GM21576 (cell line): ENCODE data around the gene CBLC.

Experiments
- ATAC-seq: cut with Tn5 transposase; IDR thresholded peaks from one replicate; pipeline ENCODE4 v1.9.1; 2021; ENCODE audit warnings: mild to moderate bottlenecking, moderate library complexity; ENCODE audit not compliant: unreplicated experiment

CBLC gene

GRCh38 chr19:44794610-44795009 is 16.9 kb downstream of the CBLC start:
- no peak for ATAC-seq

- no peak for ATAC-seq
Observed at GRCh38 chr19:44795398-44795987, 17.8 kb downstream of the CBLC start.

- no peak for ATAC-seq
Observed at GRCh38 chr19:44796701-44797115, 19.0 kb downstream of the CBLC start.

GRCh38 chr19:44799627-44800346 is 22.1 kb downstream of the CBLC start:
- ATAC-seq = no peak

DNA sequence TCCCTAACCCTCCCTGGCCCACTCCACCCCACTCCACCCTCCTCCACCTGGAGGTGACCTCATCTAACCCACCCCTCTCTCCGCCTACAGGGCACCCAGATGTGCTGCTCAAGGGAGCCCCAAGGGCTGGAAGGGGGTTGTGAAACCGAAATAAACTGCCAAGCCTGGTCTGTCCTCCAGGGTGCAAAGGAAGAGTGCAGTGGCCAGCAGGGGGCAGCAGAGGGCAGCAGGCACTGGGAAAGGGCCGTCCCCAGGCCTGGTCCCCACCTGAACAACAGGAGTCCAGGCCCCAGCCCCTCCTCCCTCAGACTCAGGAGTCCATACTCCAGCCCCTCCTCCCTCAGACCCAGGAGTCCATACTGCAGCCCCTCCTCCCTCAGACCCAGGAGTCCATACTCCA is 22.8 kb downstream of the CBLC start:
- no peak for ATAC-seq

DNA sequence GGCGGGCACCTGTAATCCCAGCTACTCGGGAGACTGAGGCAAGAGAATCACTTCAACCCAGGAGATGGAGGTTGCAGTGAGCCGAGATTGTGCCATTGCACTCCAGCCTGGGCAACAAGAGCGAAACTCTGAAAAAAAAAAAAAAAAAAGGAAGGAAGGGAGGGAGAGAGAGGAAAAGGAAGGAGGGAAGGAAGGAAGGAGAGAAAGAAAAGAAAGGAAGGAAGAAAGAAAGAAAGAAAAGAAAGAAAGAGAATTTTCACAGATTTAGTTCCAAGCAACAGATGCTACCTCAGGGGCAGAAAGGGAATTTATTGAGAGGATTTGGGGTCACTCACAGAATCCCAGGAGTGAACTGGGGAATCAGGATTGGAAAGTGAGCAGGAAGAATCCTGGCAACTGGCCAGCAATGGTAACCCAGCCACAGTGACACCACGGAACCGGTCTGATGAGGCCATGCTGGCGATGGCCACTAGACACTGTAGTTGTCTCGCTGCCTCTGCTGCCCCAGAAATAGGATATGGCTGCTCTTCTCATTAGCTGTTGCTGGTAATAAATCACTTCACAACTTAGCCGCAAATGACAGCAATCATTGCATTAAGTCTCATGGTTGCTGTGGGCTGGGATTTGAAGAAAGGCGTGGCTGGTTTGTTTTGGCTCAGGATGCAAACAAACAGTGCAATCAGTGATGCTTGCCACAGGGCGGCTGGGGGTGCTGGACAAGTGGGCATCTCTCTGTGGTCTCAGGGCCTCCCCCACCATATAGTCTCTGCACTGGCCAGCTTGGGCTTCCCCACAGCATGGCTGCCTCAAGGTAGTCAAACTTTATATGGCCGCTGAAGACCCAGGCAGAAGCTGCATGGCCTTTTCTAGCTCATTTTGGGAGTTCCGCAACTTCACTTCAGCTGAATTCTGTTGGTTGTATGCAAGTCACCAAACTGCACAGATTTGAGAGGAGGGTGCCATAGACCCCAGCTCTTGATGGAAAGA is 26.0 kb downstream of the CBLC start:
- ATAC-seq = no peak

DNA sequence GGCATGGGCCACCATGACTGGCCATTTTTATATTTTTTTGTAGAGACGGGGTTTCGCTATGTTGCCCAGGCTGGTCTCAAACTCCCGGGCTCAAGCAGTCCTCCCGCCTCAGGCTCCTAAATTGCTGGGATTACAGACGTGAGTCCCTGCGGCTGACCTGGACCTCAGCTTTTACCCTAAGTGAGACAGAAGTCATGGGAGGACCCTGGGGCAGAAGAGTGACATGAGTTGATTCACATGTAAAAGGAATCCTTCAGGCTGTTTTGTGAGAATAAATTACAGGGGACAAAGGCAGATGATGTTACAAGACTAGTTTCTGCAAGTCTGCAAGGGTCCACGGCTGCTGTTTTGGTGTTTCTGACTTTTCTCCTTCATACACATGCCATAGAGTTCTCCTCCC is 28.6 kb downstream of the CBLC start:
- ATAC-seq = no peak

DNA sequence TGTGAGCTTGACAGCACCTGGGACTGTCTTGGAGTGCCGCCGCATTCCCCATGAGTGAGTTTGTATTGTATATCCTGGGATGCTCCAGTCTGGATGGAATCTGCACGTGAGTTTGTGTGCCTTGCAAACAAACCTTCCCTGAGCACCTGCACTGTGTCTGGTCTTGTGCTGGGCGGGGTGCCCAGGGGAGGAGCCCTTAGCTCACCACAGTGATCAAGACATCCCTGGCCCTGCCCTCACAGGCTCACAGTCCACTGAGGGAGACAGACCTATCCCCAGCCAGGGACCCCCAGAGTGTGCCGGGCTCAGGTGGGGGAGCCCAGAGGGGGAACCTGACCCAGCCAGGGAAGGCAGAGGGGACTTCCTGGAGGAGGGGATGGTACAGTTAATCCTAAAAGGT is 29.5 kb downstream of the CBLC start:
- ATAC-seq = no peak

DNA sequence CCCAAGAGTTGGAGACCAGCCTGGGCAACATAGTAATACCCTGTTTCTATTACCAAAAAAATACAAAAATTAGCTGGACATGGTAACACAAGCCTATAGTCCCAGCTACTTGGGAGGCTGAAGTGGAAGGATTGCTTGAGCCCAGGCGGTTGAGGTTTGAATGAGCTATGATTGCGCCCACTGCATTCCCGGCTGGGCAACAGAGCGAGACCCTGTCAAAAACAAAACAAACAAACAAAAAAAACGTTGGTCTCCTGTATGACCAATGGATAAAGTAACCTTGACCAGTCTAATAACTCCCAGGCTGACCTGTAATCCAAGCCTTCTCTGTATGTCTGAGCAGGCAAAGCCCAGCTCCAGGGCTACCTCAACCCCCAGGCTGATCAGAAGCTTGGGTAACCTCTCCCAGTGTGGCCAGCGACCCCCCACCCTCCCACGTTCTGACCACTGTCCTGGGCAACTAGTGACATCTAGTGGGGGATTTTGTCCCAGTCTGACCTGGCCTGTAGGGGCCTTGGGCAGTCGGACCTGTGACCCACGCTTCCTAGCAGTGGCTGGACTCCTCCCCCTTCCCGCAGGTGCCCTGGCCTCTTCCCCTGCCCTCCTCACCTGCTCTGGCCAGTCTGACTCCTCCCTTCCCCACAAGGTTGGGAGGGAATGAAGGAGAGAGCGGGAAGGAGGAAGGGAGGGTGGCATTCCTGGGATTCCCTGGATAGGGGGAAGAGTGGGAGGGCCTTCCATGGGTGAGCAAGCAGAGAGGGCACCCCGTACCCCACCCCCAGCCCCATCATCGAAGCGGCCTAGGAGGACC is 30.2 kb downstream of the CBLC start:
- no peak for ATAC-seq

DNA sequence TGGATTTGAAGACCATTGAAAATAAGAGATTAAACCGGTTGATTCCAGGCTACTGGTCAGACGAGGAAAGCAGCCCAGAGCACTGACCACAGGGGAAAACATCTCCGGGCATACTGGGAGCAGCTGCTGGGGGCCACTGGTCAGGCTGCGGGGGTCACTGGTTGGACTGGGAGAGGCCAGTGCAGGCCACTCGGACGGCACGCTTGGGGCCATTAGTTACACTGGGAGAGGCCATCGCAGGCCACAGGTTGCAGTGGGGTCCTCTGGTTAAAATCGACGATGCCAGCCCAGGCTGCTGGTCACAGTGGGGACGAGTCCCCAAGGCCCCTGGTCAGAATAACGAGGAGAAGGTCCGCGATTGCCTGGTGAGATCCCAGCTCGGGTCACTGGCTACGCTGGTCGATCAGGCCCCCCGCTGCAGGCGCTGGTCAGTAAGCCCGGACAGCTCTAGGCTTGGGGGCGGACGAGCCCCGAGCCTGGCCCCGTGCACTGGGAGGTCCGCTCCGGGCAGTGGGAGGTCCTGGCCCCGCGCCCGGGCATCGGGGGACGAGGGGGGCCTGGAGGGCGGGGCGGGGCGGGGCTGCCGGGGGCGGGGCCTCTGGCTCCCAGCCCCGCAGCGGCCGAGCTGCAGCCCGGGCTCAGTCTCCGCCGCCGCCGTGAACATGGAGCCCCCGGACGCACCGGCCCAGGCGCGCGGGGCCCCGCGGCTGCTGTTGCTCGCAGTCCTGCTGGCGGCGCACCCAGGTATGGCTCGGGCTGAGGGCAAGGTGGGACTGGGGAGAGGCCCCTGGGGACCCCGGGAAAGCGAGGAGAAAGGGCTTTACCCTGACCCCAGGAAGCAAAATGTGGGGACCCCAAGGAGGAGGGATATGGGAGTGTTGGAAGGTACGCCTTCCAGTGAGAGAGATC is 31.0 kb downstream of the CBLC start, which contains the start of gene BCAM:
BCAM (plus strand) TSS at position 641 of the 909 bp plus-strand sequence; CDS start at position 663, 22 bp downstream.
- ATAC-seq = no peak

DNA sequence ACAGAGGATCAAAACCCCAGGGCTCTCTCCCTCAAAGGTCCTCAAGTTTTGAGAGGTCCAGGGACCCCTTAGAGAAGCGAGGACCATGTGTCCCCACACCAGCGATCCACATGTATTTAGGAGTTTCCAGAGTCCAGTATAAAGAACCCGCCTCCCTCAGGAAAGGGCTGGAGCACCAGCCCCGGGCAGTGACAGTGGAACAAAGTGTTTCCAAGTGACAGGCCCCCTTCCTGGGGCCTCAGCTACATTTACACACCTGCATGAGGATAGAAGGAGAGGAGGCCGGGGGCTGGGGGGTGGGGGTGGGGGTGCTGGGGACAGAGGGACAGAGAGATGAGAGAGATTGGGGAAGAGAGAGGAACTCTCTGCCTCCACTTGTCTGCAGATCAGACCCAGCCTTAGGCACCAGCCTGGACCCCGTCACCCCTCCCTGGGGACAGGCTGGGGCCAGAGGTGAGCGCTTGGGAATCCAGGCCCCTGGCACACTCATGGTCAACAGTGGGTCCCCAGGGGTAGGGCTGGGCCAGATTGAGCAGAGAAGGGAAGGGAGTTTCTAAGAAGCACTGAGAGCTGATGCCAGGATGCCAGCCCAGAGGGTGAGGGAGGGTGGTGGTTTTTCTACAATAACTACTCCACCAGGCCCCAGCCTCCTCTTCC is 32.0 kb downstream of the CBLC start:
- ATAC-seq = no peak

- ATAC-seq = no peak
Observed at GRCh38 chr19:44810234-44811121, 32.8 kb downstream of the CBLC start.

DNA sequence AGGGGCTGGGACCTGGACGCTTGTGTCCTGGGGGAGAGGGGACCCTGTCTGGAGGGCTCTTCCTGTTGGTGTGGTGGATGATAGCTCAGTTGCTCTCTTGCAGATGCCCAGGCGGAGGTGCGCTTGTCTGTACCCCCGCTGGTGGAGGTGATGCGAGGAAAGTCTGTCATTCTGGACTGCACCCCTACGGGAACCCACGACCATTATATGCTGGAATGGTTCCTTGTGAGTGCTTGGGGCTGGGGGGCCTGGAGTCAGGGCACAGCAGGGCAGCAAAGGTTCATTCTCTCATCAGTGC is 33.4 kb downstream of the CBLC start:
- ATAC-seq = no peak

DNA sequence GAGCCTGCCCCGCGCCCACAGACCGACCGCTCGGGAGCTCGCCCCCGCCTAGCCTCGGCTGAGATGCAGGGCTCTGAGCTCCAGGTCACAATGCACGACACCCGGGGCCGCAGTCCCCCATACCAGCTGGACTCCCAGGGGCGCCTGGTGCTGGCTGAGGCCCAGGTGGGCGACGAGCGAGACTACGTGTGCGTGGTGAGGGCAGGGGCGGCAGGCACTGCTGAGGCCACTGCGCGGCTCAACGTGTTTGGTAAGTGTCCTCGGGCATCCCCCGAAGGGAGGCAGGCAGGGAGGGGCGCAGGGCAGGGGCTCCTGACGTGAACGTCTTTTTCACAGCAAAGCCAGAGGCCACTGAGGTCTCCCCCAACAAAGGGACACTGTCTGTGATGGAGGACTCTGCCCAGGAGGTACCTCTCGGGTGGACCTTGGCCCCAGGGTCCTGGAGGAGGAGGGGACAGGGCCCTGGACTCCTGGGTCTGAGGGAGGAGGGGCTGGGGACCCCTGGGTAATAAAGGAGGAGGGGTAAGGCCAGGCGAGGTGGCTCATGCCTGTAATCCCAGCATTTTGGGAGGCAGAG is 34.5 kb downstream of the CBLC start:
- ATAC-seq = no peak

DNA sequence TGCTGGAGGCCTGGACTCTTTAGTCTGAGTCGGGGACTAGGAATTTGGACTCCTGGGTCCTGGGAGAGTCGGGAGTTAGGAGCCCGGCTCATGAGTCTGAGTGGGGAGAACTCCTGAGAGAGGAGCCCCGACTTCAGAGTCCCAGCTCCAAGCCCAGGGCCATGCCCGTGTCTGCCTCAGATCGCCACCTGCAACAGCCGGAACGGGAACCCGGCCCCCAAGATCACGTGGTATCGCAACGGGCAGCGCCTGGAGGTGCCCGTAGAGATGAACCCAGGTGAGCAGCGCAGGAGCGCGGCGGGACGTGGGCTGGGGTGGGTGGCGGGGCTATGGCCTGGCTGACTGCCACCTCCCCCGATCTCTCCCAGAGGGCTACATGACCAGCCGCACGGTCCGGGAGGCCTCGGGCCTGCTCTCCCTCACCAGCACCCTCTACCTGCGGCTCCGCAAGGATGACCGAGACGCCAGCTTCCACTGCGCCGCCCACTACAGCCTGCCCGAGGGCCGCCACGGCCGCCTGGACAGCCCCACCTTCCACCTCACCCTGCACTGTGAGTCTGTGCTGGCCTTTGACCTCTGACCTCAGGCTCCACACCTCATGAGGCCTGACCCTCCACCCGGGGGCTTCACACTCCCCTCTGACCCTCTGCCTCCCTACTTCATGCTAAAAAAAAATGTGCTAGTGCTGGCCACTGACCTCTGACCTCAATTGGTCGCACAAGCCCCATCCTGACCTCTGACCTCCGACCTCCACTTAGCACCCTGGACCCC is 35.6 kb downstream of the CBLC start:
- no peak for ATAC-seq

DNA sequence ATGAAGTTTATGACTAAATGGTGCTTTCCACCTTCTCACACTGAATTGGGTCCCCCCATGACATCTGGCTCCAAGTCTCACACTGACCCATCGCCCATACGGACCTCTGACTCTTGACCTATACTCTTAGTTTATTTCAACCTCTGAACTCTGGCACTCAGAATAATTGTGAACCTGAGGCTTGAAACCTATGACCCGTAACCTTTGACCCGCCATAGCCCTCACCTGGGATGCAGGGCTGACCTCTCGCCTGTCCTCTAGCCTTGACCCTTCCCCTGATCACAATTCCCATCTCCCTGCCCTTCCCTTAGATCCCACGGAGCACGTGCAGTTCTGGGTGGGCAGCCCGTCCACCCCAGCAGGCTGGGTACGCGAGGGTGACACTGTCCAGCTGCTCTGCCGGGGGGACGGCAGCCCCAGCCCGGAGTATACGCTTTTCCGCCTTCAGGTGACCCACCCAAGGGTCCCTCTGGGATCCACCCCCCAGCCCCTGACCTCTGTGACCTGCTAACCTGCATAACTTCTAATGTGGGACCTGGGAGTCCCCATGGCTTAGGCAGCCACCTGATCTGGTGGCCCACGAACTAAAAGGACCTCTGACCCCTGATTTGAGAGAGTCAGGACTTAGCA is 36.3 kb downstream of the CBLC start:
- ATAC-seq = no peak

GRCh38 chr19:44814517-44814916 is 36.8 kb downstream of the CBLC start:
- no peak for ATAC-seq
